ENCODE data around the gene PLAAT2.
A peak's percentile ranks its signal among the peaks of the same experiment; 100 is the strongest.
"Not testable (repeated sequence)": the region's sequence is repeated elsewhere in the genome, so short reads cannot be mapped to it uniquely, and the experiment has no call there.

The PLAAT2 gene

GRCh38 chr11:63550156-63550700 lies 13.0 kb downstream of the PLAAT2 start:
- not testable (repeated sequence) for DNase-seq (ENCODE audit: low read depth in 1 of 2, low spot score in 1 of 2)

- DNase-seq (ENCODE audit: low read depth in 1 of 2, low spot score in 1 of 2), result no peak
Observed at GRCh38 chr11:63549411-63549810, 13.8 kb downstream of the PLAAT2 start.

GRCh38 chr11:63548178-63548577 lies 15.0 kb downstream of the PLAAT2 start:
- DNase-seq (ENCODE audit: low read depth in 1 of 2, low spot score in 1 of 2), result no peak

- no peak for DNase-seq (ENCODE audit: low read depth in 1 of 2, low spot score in 1 of 2)
Observed at GRCh38 chr11:63547061-63547460, 16.1 kb downstream of the PLAAT2 start.

- DNase-seq (ENCODE audit: low read depth in 1 of 2, low spot score in 1 of 2), result no peak
Observed at GRCh38 chr11:63543711-63544110, 19.5 kb downstream of the PLAAT2 start.

GRCh38 chr11:63542506-63542905 lies 20.7 kb downstream of the PLAAT2 start:
- DNase-seq (ENCODE audit: low read depth in 1 of 2, low spot score in 1 of 2), result not testable (repeated sequence)

- no peak for DNase-seq (ENCODE audit: low read depth in 1 of 2, low spot score in 1 of 2)
Observed at GRCh38 chr11:63537293-63538101, 25.7 kb downstream of the PLAAT2 start.

GRCh38 chr11:63536669-63537292 lies 26.4 kb downstream of the PLAAT2 start, which contains the start of gene PLAAT4:
PLAAT4 (plus strand) TSS chr11:63536808; CDS start chr11:63536869, 61 bp downstream.
- DNase-seq (ENCODE audit: low read depth in 1 of 2, low spot score in 1 of 2), result no peak

GRCh38 chr11:63535734-63536133 lies 27.4 kb downstream of the PLAAT2 start:
- DNase-seq (ENCODE audit: low read depth in 1 of 2, low spot score in 1 of 2), result no peak

- DNase-seq (ENCODE audit: low read depth in 1 of 2, low spot score in 1 of 2), result no peak
Observed at GRCh38 chr11:63534895-63535461, 28.2 kb downstream of the PLAAT2 start.

- DNase-seq (ENCODE audit: low read depth in 1 of 2, low spot score in 1 of 2), result no peak
Observed at GRCh38 chr11:63534076-63534475, 29.1 kb downstream of the PLAAT2 start.

- no peak for DNase-seq (ENCODE audit: low read depth in 1 of 2, low spot score in 1 of 2)
Observed at GRCh38 chr11:63532799-63533475, 30.2 kb downstream of the PLAAT2 start.

GRCh38 chr11:63532117-63532516 lies 31.1 kb downstream of the PLAAT2 start:
- no peak for DNase-seq (ENCODE audit: low read depth in 1 of 2, low spot score in 1 of 2)

GRCh38 chr11:63531074-63531792 lies 31.9 kb downstream of the PLAAT2 start:
- peak; percentile 18 to 29 for DNase-seq (ENCODE audit: low read depth in 1 of 2, low spot score in 1 of 2)

GRCh38 chr11:63530021-63530420 lies 33.2 kb downstream of the PLAAT2 start:
- DNase-seq (ENCODE audit: low read depth in 1 of 2, low spot score in 1 of 2), result no peak

- DNase-seq (ENCODE audit: low read depth in 1 of 2, low spot score in 1 of 2), result not testable (repeated sequence)
Observed at GRCh38 chr11:63529373-63529772, 33.8 kb downstream of the PLAAT2 start.

GRCh38 chr11:63528729-63529278 lies 34.4 kb downstream of the PLAAT2 start:
- DNase-seq (ENCODE audit: low read depth in 1 of 2, low spot score in 1 of 2), result not testable (repeated sequence)

GRCh38 chr11:63528156-63528555 lies 35.0 kb downstream of the PLAAT2 start:
- DNase-seq (ENCODE audit: low read depth in 1 of 2, low spot score in 1 of 2), result not testable (repeated sequence)

GRCh38 chr11:63527667-63528066 lies 35.5 kb downstream of the PLAAT2 start:
- DNase-seq (ENCODE audit: low read depth in 1 of 2, low spot score in 1 of 2), result no peak

GRCh38 chr11:63523151-63523550 lies 40.0 kb downstream of the PLAAT2 start:
- no peak for DNase-seq (ENCODE audit: low read depth in 1 of 2, low spot score in 1 of 2)

All from activated T-helper 1 cell treated with anti-CD3 and anti-CD28 coated beads, Interleukin-2, amount 50 U/mL, for 16 hours (primary cell).